Upper lobe of right lung (tissue), 1 donor: ENCODE results near the gene BCAN. TPM values are rescaled to one million over a fixed set of nuclear protein-coding genes. Genes with fewer than 3 reads are reported as not detected.

Experiments used
- ATAC-seq: fragments of 200-7000 bp; cut with Tn5 transposase; one replicate; pipeline ENCODE4 v1.9.1; 2020; ENCODE audit warnings: mild to moderate bottlenecking, moderate library complexity
- DNase-seq: peaks from one replicate; pipeline ENCODE4 v3.0.0-alpha.2; 2020
- H3K27ac ChIP-seq: fragments of 200-600 bp; one replicate; pipeline ENCODE4 v1.8.0; 2022
- H3K27me3 ChIP-seq: fragments of 200-600 bp; one replicate; pipeline ENCODE4 v1.8.0; 2022; ENCODE audit warnings: mild to moderate bottlenecking
- H3K36me3 ChIP-seq: fragments of 200-600 bp; one replicate; pipeline ENCODE4 v1.8.0; 2022
- H3K4me1 ChIP-seq: fragments of 200-600 bp; one replicate; pipeline ENCODE4 v1.8.0; 2022
- H3K4me3 ChIP-seq: fragments of 200-600 bp; one replicate; pipeline ENCODE4 v1.8.0; 2022; ENCODE audit warnings: mild to moderate bottlenecking
- H3K9me3 ChIP-seq: fragments of 200-600 bp; one replicate; pipeline ENCODE4 v1.8.0; 2022
- intact Hi-C: fragments of 100-400 bp; cut with DNase I; formaldehyde crosslinking; loops from one replicate; pipeline ENCODE4 v1.11.0; 2022
- total RNA-seq: library from RNA; stranded (reverse); fragmentation: NEBNext Ultra II Directional; extraction: Animal tissue kit (Norgen Biotek cat#: 25700); gene quantifications from one replicate; pipeline ENCODE4 v1.2.1, GENCODE V29; 2021
- TF ChIP-seq, protein P1 (sequence below): fragments of 200-600 bp; IDR thresholded peaks from one replicate; pipeline ENCODE4 v1.8.0; 2022; ENCODE audit warnings: antibody characterized with exemption
- donor health status: DM: no; HTN: yes; CAD: no; lungs with severe emphysema.

The BCAN gene
- total RNA-seq, 1 donor from 2014 or later = not detected

GRCh38 chr1:156655151-156655903 is 13.4 kb downstream of the BCAN start:
- Histone ChIP-seq H3K9me3 (no peaks in the 10 kb centered on the region), H3K4me1 (peaks cover 22% of the 10 kb centered on the region), H3K4me3 (no peak overlapping the region), H3K27me3 (peaks cover 40% of the 10 kb centered on the region), H3K27ac (no peak overlapping the region), H3K36me3 (no peaks in the 10 kb centered on the region)
- intact Hi-C loops = no loop called here
- no peak for DNase-seq
- TF ChIP-seq, protein P1, sequence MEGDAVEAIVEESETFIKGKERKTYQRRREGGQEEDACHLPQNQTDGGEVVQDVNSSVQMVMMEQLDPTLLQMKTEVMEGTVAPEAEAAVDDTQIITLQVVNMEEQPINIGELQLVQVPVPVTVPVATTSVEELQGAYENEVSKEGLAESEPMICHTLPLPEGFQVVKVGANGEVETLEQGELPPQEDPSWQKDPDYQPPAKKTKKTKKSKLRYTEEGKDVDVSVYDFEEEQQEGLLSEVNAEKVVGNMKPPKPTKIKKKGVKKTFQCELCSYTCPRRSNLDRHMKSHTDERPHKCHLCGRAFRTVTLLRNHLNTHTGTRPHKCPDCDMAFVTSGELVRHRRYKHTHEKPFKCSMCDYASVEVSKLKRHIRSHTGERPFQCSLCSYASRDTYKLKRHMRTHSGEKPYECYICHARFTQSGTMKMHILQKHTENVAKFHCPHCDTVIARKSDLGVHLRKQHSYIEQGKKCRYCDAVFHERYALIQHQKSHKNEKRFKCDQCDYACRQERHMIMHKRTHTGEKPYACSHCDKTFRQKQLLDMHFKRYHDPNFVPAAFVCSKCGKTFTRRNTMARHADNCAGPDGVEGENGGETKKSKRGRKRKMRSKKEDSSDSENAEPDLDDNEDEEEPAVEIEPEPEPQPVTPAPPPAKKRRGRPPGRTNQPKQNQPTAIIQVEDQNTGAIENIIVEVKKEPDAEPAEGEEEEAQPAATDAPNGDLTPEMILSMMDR = no peak
- ATAC-seq = no peak

GRCh38 chr1:156655904-156656516 is 14.1 kb downstream of the BCAN start:
- Histone ChIP-seq H3K9me3 (no peaks in the 10 kb centered on the region), H3K4me1 (peaks cover 29% of the 10 kb centered on the region), H3K36me3 (no peaks in the 10 kb centered on the region), H3K27ac (no peak overlapping the region), H3K27me3 (peaks cover 40% of the 10 kb centered on the region), H3K4me3 (no peak overlapping the region)
- TF ChIP-seq, protein P1 = no peak
- ATAC-seq = no peak
- intact Hi-C loops = no loop called here
- DNase-seq = no peak

- peak; percentile 61 for ATAC-seq
- Histone ChIP-seq H3K4me1 (peaks cover 38% of the 10 kb centered on the region), H3K4me3 (peak overlapping the region; percentile 22), H3K36me3 (no peaks in the 10 kb centered on the region), H3K27me3 (peaks cover 30% of the 10 kb centered on the region), H3K27ac (no peak overlapping the region), H3K9me3 (no peaks in the 10 kb centered on the region)
- intact Hi-C loops = no loop called here
- peak; percentile 86 for DNase-seq
- TF ChIP-seq, protein P1 = peak; percentile 95
Measured at GRCh38 chr1:156656806-156657740, 15.2 kb downstream of the BCAN start.

- intact Hi-C loops = no loop called here
- Histone ChIP-seq H3K4me1 (peaks cover 46% of the 10 kb centered on the region), H3K27me3 (peaks cover 25% of the 10 kb centered on the region)
Measured at GRCh38 chr1:156657741-156658319, 15.9 kb downstream of the BCAN start.

DNA sequence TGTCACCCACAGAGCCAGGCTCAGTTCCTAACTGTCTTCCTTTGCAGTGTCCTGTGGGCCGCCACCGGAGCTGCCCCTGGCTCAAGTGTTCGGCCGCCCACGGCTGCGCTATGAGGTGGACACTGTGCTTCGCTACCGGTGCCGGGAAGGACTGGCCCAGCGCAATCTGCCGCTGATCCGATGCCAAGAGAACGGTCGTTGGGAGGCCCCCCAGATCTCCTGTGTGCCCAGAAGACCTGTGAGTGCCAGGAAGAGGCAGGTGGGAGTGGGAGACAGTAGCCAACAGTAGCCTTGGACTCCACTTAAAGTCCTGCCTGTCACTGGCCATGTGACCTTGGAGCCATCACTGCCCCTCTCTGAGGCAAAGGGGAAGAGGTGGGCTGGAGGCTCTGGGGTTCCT is 16.6 kb downstream of the BCAN start:
- Histone ChIP-seq H3K4me1 (peaks cover 52% of the 10 kb centered on the region), H3K36me3 (no peaks in the 10 kb centered on the region), H3K27ac (no peak overlapping the region), H3K9me3 (no peaks in the 10 kb centered on the region), H3K4me3 (no peak overlapping the region), H3K27me3 (peaks cover 24% of the 10 kb centered on the region)
- intact Hi-C loops = no loop called here
- TF ChIP-seq, protein P1 = no peak
- DNase-seq = no peak
- no peak for ATAC-seq

More at GRCh38 chr1:156657741-156658319, 15.9 kb downstream of the BCAN start:
- H3K36me3 ChIP-seq = no peaks in the 10 kb centered on the region
- ATAC-seq (no peak), DNase-seq (no peak)
- TF ChIP-seq, protein P1 = peak; percentile 3
- H3K27ac ChIP-seq = no peak overlapping the region
- no peak overlapping the region for H3K4me3 ChIP-seq
- H3K9me3 ChIP-seq = no peaks in the 10 kb centered on the region
